K562 (cell line): ENCODE measurements around the gene STK31. TPM values are rescaled to one million over a fixed set of nuclear protein-coding genes. Genes with fewer than 3 reads are reported as not detected.
"Not testable (repeated sequence)": the region's sequence is repeated elsewhere in the genome, so short reads cannot be mapped to it uniquely, and the experiment has no call there.

Source experiments
- ATAC-seq: fragments of 200-7000 bp; cut with Tn5 transposase; 3 replicates; pipeline ENCODE4 v1.9.1; 2020; ENCODE audit warnings: moderate library complexity
- BruUV-seq: library from RNA; stranded (reverse); fragments of 400-500 nt; replicated peaks from 2 replicates; lab custom pipeline; 2021; lab: Mats Ljungman, UMichigan
- CTCF ChIA-PET: fragments of 300-600 bp; formaldehyde crosslinking; extraction: SDS; loops from one replicate; lab custom pipeline; 2021; ENCODE audit warnings: low intra/inter-chr PET ratio; lab: Yijun Ruan, JAX
- POLR2A ChIA-PET: fragments of 300-600, 350-650 bp; sonication (Branson Sonifier 250); formaldehyde crosslinking; extraction: SDS; loops from one replicate; lab custom pipeline; 2021; ENCODE audit warnings: antibody characterized with exemption, inconsistent platforms; lab: Yijun Ruan, JAX
- DNase-seq, 4 experiments: peaks; one replicate each; pipeline versions ENCODE4 v3.0.0 to v3.0.0-alpha.2; 2011 to 2018; ENCODE audit warnings: low spot score in 3 of 4, mixed read lengths in 3 of 4; ENCODE audit errors: extremely low read depth in 1 of 4
- FAIRE-seq: peaks from 2 replicates; lab custom pipeline; 2011; peaks lifted over from hg19 to GRCh38; lab: Jason Lieb, UNC
- H2AFZ ChIP-seq: 2 replicates; pipeline ENCODE4 v1.6.0; 2011; ENCODE audit warnings: low read depth, low read length, control low read depth, inconsistent platforms
- H3K27ac ChIP-seq: fragments of 200-600 bp; 3 replicates; pipeline ENCODE4 v1.8.0; 2011; ENCODE audit warnings: low read depth, mild to moderate bottlenecking, control low read depth, inconsistent platforms, low read length, moderate library complexity, mixed read lengths; ENCODE audit errors: extremely low read depth
- H3K27me3 ChIP-seq, 2 experiments: fragments of 300-600 bp in 1 of 2; 2 replicates in 1 of 2; 3 replicates in 1 of 2; pipeline versions ENCODE4 v1.6.0 to v1.8.0; 2011; ENCODE audit warnings: inconsistent platforms in 2 of 2, low read length in 2 of 2, mild to moderate bottlenecking in 1 of 2, mixed read lengths in 1 of 2, moderate library complexity in 1 of 2; ENCODE audit not compliant: control insufficient read depth in 2 of 2, insufficient read depth in 2 of 2
- H3K36me3 ChIP-seq: fragments of 300-600 bp; 3 replicates; pipeline ENCODE4 v1.8.0; 2011; ENCODE audit warnings: mild to moderate bottlenecking, low read length, inconsistent platforms; ENCODE audit not compliant: control insufficient read depth, insufficient read depth
- H3K4me1 ChIP-seq, 2 experiments: fragments of 200-600 bp in 1 of 2; replicated peaks in 1 of 2; 2 replicates in 1 of 2; 3 replicates in 1 of 2; pipeline versions ENCODE4 v1.5.1 to v1.8.0; 2011; ENCODE audit warnings: inconsistent platforms in 2 of 2, low read length in 2 of 2, mild to moderate bottlenecking in 1 of 2, mixed read lengths in 1 of 2, moderate library complexity in 1 of 2; ENCODE audit not compliant: control insufficient read depth in 2 of 2, insufficient read depth in 2 of 2
- H3K4me2 ChIP-seq: 2 replicates; pipeline ENCODE4 v1.6.1; 2011; ENCODE audit warnings: low read length, control low read depth, inconsistent platforms, mixed read lengths; ENCODE audit not compliant: insufficient read depth
- H3K4me3 ChIP-seq: fragments of 200-600 bp; sonication (generic), shearing (Covaris generic); 2 replicates; pipeline ENCODE4 v1.5.1; 2016; ENCODE audit warnings: control low read depth, inconsistent platforms
- H3K79me2 ChIP-seq: fragments of 200-600 bp; 3 replicates; pipeline ENCODE4 v1.8.0; 2011; ENCODE audit warnings: low read length, inconsistent platforms; ENCODE audit not compliant: control insufficient read depth, insufficient read depth
- H3K9ac ChIP-seq, 2 experiments: 2 replicates each; pipeline versions ENCODE4 v1.6.0 to v1.6.1; 2011; ENCODE audit warnings: low read depth in 2 of 2, low read length in 2 of 2, control low read depth in 1 of 2, inconsistent platforms in 1 of 2, mild to moderate bottlenecking in 1 of 2, mixed read lengths in 1 of 2; ENCODE audit not compliant: insufficient read depth in 1 of 2
- H3K9me1 ChIP-seq: one replicate; pipeline ENCODE4 v1.6.0; 2011; ENCODE audit warnings: inconsistent platforms, mild to moderate bottlenecking, low read length, moderate library complexity; ENCODE audit not compliant: control insufficient read depth, insufficient read depth
- H3K9me3 ChIP-seq: replicated peaks from 2 replicates; pipeline ENCODE4 v1.5.1; 2011; ENCODE audit warnings: low read depth, low read length, inconsistent platforms; ENCODE audit not compliant: control insufficient read depth, insufficient read depth
- H4K20me1 ChIP-seq: replicated peaks from 2 replicates; pipeline ENCODE4 v1.6.1; 2011; ENCODE audit warnings: low read length, inconsistent platforms, mixed read lengths; ENCODE audit not compliant: control insufficient read depth, insufficient read depth
- CBX3 ChIP-seq, 2 experiments: IDR thresholded peaks; 1 replicate in 1 of 2; 2 replicates in 1 of 2; pipeline ENCODE4 v1.6.1; 2012; ENCODE audit warnings: inconsistent platforms in 2 of 2, low read length in 2 of 2, borderline replicate concordance in 1 of 2, control low read depth in 1 of 2
- CTBP1 ChIP-seq: fragments of 450-650 bp; IDR thresholded peaks from 2 replicates; pipeline ENCODE4 v1.6.1; 2016; ENCODE audit warnings: borderline replicate concordance
- FOXA3 ChIP-seq, 2 experiments: fragments of 450-650 bp in 1 of 2; sonication (generic) in 1 of 2; formaldehyde crosslinking; IDR thresholded peaks in 1 of 2; conservative IDR thresholded peaks in 1 of 2; 2 replicates each; pipeline versions ENCODE4 v1.4.0 to v1.8.0; 2020 to 2022; ENCODE audit warnings: mild to moderate bottlenecking in 2 of 2, missing genetic modification reagents in 1 of 2
- L3MBTL2 ChIP-seq: fragments of 450-650 bp; IDR thresholded peaks from 2 replicates; pipeline ENCODE4 v1.6.1; 2016; ENCODE audit warnings: mild to moderate bottlenecking, moderate library complexity
- LEF1 ChIP-seq: fragments of 450-650 bp; IDR thresholded peaks from 2 replicates; pipeline ENCODE4 v1.6.1; 2016; ENCODE audit warnings: mild to moderate bottlenecking
- MAZ ChIP-seq, 2 experiments: fragments of 450-650 bp in 1 of 2; sonication (generic) in 1 of 2; formaldehyde crosslinking; IDR thresholded peaks in 1 of 2; conservative IDR thresholded peaks in 1 of 2; 2 replicates each; pipeline versions ENCODE4 v1.4.0 to v1.5.0; 2020; ENCODE audit warnings: mild to moderate bottlenecking in 1 of 2, missing genetic modification reagents in 1 of 2
- POLR2G ChIP-seq: fragments of 200-400 bp; formaldehyde crosslinking; IDR thresholded peaks from 2 replicates; pipeline ENCODE4 v1.6.1; 2017; ENCODE audit warnings: low read depth, mild to moderate bottlenecking, antibody characterized with exemption, low read length, moderate library complexity
- RBFOX2 ChIP-seq: fragments of 200-400 bp; formaldehyde crosslinking; IDR thresholded peaks from 2 replicates; pipeline ENCODE4 v1.6.1; 2017; ENCODE audit warnings: low read depth, mild to moderate bottlenecking, low read length, moderate library complexity
- SNIP1 ChIP-seq: fragments of 450-650 bp; IDR thresholded peaks from 2 replicates; pipeline ENCODE4 v1.7.1; 2017; ENCODE audit warnings: low read depth, mild to moderate bottlenecking
- SOX6 ChIP-seq: fragments of 450-650 bp; IDR thresholded peaks from 2 replicates; pipeline ENCODE4 v1.6.1; 2014; ENCODE audit warnings: mild to moderate bottlenecking
- TAF7 ChIP-seq: fragments of 450-650 bp; IDR thresholded peaks from 2 replicates; pipeline ENCODE4 v1.6.1; 2016; ENCODE audit warnings: missing genetic modification characterization, missing compliant biosample characterization
- TAF9B ChIP-seq: fragments of 450-650 bp; IDR thresholded peaks from 2 replicates; pipeline ENCODE4 v1.6.1; 2018; ENCODE audit warnings: mild to moderate bottlenecking; ENCODE audit not compliant: partially characterized antibody
- YY1 ChIP-seq, 3 experiments: IDR thresholded peaks; 2 replicates each; pipeline ENCODE4 v1.6.1; 2011; ENCODE audit warnings: low read length in 2 of 3, mild to moderate bottlenecking in 2 of 3, moderate library complexity in 2 of 3, borderline replicate concordance in 1 of 3, control low read depth in 1 of 3, low read depth in 1 of 3; ENCODE audit not compliant: insufficient read depth in 3 of 3, insufficient replicate concordance in 2 of 3, control insufficient read depth in 1 of 3, insufficient read length in 1 of 3; ENCODE audit errors: extremely low read depth in 1 of 3
- ZFX ChIP-seq: sonication (generic); formaldehyde crosslinking; IDR thresholded peaks from 2 replicates; pipeline ENCODE4 v1.8.0; 2022; ENCODE audit warnings: mild to moderate bottlenecking, missing genetic modification reagents, moderate library complexity
- whole genome bisulfite sequencing: fragments of 100-300 bp; shearing (Covaris generic); methylation state at CpG from one replicate; pipeline ENCODE4 v1.1.6; 2016; ENCODE audit warnings: low coverage, mixed read lengths; ENCODE audit not compliant: insufficient coverage; ENCODE audit errors: missing lambda C conversion rate; 5-methylcytosine and 5-hydroxymethylcytosine counted together
- in situ Hi-C: fragments of 300-500 bp; cut with MboI; formaldehyde crosslinking; loops from 4 replicates; pipeline ENCODE4 v1.15.0; 2018; ENCODE audit warnings: inconsistent platforms, mixed read lengths
- intact Hi-C: fragments of 100-400 bp; cut with micrococcal nuclease; formaldehyde crosslinking; loops from 2 replicates; pipeline ENCODE4 v1.14.2; 2022
- polyA plus RNA-seq, 8 experiments: library from polyadenylated mRNA; depleted of rRNA in 4 of 8; stranded (reverse) in 5 of 8; unstranded in 3 of 8; fragments of >200 nt; fragmentation: Nextera tagmentation in 2 of 8; fragmentation: Illumina TruSeq in 1 of 8; extraction: Ambion mirVana in 2 of 8; extraction: Trizol in 1 of 8; gene quantifications; 2 replicates each; pipeline versions ENCODE4 v1.2.1 to v1.2.3, GENCODE V29; 2011 to 2014; ENCODE audit warnings: inconsistent platforms in 1 of 8, missing spikeins in 1 of 8
- total RNA-seq, 7 experiments: library from RNA; depleted of rRNA in 6 of 7; stranded (reverse); fragments of >200 nt in 6 of 7; fragmentation: Illumina TruSeq in 2 of 7; extraction: Trizol in 2 of 7; gene quantifications; 2 replicates each; pipeline versions ENCODE4 v1.2.1 to v1.2.3, GENCODE V29; 2011 to 2021; ENCODE audit warnings: low replicate concordance in 1 of 7
- TF ChIP-seq, protein P1 (sequence below): sonication (generic); formaldehyde crosslinking; IDR thresholded peaks from 2 replicates; pipeline ENCODE4 v1.9.0; 2022; ENCODE audit warnings: mild to moderate bottlenecking, missing genetic modification reagents
- TF ChIP-seq, protein P2 (sequence below), 2 experiments: fragments of 450-650 bp; conservative IDR thresholded peaks; 2 replicates each; pipeline ENCODE4 v1.6.1; 2017; ENCODE audit warnings: mild to moderate bottlenecking in 2 of 2, moderate library complexity in 2 of 2
- TF ChIP-seq, protein P3 (sequence below), 2 experiments: fragments of 450-650 bp; IDR thresholded peaks; 2 replicates each; pipeline ENCODE4 v1.6.1; 2016

The STK31 gene
- total and polyA plus RNA-seq, 9 of the 15 experiments (the other 6 are each of a cell fraction or from before 2014, with no cell fraction given) = 0.09 to 1.2 (median 0.26) TPM

DNA sequence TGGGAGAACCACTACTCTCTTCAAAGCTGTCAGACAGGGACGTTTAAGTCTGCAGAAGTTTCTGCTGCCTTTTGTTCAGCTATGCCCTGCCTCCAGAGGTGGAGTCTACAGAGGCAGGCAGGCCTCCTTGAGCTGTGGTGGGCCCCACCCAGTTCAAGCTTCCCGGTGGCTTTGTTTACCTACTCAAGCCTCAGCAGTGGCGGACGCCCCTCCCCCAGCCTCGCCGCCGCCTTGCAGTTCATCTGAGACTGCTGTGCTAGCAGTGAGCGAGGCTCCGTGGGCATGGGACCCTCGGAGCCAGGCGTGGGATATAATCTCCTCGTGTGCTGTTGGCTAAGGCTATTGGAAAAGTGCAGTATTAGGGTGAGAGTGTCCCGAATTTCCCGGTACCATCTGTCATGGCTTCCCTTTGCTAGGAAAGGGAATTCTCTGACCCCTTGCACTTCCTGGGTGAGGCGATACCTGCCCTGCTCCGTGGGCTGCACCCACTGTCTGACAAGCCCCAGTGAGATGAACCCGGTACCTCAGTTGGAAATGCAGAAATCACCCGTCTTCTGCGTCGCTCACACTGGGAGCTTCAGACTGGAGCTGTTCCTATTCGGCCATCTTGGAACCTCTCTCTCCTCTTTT is 12.7 kb downstream of the STK31 start:
- WGBS = 10% methylated on average over 20 of the region's 21 CpGs
- peak overlapping the region; percentile 95 for H2AFZ ChIP-seq
- ATAC-seq, H3K9me3 ChIP-seq, FAIRE-seq, H3K36me3 ChIP-seq, H3K9me1 ChIP-seq, H3K27me3 ChIP-seq, intact Hi-C loops, H4K20me1 ChIP-seq, H3K4me1 ChIP-seq, H3K79me2 ChIP-seq, CTCF ChIA-PET: not testable (repeated sequence)
- peak overlapping the region; percentile 38 for H3K4me3 ChIP-seq
- TSS peak; percentile 86 for BruUV-seq
- in situ Hi-C loops = loop anchor here (25.0 kb wide), 1 partner anchor 460 kb away; no protein-coding TSS in a partner anchor
- peak overlapping the region; percentile 48 to 73; a peak in 2 of 4 replicates for H3K9ac ChIP-seq
- peak in 1 of 4 experiments; percentile 75 for DNase-seq
- POLR2A ChIA-PET = interaction anchor here (0.6 to 1.7 kb wide), 4 partner anchors 12 to 659 kb away, joined by 3 to 5 read pairs (median 4); no protein-coding TSS in a partner anchor
- H3K27ac ChIP-seq = peak overlapping the region; percentile 50
- H3K4me2 ChIP-seq = peak overlapping the region; percentile 81
- peak in 1 of 2 experiments; percentile 22; a peak in 1 of 3 replicates for TF ChIP-seq CBX3 (IDR thresholded peaks at IDR 0.05; ENCODE audit: borderline replicate concordance in 1 of 2, low read length in 2 of 2)
- TF ChIP-seq, protein P1, sequence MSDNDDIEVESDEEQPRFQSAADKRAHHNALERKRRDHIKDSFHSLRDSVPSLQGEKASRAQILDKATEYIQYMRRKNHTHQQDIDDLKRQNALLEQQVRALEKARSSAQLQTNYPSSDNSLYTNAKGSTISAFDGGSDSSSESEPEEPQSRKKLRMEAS (CRISPR knock-in tag) = peak; percentile 71
- peak; percentile 49; the same call in 1 of the 2 replicates for TF ChIP-seq CTBP1
- TF ChIP-seq LEF1 = 0 out of 2 replicates have a peak, but pooled peaks have one; percentile 47
- TF ChIP-seq YY1 (IDR thresholded peaks at IDR 0.05; ENCODE audit: borderline replicate concordance in 1 of 3, control insufficient read depth in 1 of 3, extremely low read depth in 1 of 3, insufficient read depth in 3 of 3, insufficient read length in 1 of 3, insufficient replicate concordance in 2 of 3, low read depth in 1 of 3, low read length in 2 of 3) = peak in 2 of 3 experiments; percentile 19 to 79
- TF ChIP-seq TAF7 (tag) = peak; percentile 36; the same call in 1 of the 2 replicates
- TF ChIP-seq RBFOX2 = peak; percentile 47
- peak; percentile 38; the same call in 1 of the 2 replicates for TF ChIP-seq L3MBTL2
- TF ChIP-seq, protein P2, sequence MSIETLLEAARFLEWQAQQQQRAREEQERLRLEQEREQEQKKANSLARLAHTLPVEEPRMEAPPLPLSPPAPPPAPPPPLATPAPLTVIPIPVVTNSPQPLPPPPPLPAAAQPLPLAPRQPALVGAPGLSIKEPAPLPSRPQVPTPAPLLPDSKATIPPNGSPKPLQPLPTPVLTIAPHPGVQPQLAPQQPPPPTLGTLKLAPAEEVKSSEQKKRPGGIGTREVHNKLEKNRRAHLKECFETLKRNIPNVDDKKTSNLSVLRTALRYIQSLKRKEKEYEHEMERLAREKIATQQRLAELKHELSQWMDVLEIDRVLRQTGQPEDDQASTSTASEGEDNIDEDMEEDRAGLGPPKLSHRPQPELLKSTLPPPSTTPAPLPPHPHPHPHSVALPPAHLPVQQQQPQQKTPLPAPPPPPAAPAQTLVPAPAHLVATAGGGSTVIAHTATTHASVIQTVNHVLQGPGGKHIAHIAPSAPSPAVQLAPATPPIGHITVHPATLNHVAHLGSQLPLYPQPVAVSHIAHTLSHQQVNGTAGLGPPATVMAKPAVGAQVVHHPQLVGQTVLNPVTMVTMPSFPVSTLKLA (conservative IDR thresholded peaks at IDR 0.05) = peak in 1 of 2 experiments; percentile 62; a peak in 2 of 4 replicates
- TF ChIP-seq FOXA3 (CRISPR knock-in tag; conservative IDR thresholded peaks at IDR 0.05 in 1 of 2, IDR thresholded peaks at IDR 0.05 in 1 of 2) = peak; percentile 78 to 84
- TF ChIP-seq POLR2G = peak; percentile 59
- TF ChIP-seq, protein P3, sequence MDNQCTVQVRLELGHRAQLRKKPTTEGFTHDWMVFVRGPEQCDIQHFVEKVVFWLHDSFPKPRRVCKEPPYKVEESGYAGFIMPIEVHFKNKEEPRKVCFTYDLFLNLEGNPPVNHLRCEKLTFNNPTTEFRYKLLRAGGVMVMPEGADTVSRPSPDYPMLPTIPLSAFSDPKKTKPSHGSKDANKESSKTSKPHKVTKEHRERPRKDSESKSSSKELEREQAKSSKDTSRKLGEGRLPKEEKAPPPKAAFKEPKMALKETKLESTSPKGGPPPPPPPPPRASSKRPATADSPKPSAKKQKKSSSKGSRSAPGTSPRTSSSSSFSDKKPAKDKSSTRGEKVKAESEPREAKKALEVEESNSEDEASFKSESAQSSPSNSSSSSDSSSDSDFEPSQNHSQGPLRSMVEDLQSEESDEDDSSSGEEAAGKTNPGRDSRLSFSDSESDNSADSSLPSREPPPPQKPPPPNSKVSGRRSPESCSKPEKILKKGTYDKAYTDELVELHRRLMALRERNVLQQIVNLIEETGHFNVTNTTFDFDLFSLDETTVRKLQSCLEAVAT (IDR thresholded peaks at IDR 0.05) = 0 out of 4 replicates have a peak, but pooled peaks of 1 of the 2 experiments have one; percentile 21
- TF ChIP-seq TAF9B = peak; percentile 25
- 0 out of 2 replicates have a peak, but pooled peaks have one; percentile 30 for TF ChIP-seq SOX6
- peak; percentile 26; the same call in 1 of the 2 replicates for TF ChIP-seq ZFX (CRISPR knock-in tag)
- 0 out of 4 replicates have a peak, but pooled peaks of 1 of the 2 experiments have one; percentile 39 for TF ChIP-seq MAZ (CRISPR knock-in tag; conservative IDR thresholded peaks at IDR 0.05 in 1 of 2, IDR thresholded peaks at IDR 0.05 in 1 of 2)
- TF ChIP-seq SNIP1 = 0 out of 2 replicates have a peak, but pooled peaks have one; percentile 62
